ENCODE measurements around the gene MCFD2.

DNA sequence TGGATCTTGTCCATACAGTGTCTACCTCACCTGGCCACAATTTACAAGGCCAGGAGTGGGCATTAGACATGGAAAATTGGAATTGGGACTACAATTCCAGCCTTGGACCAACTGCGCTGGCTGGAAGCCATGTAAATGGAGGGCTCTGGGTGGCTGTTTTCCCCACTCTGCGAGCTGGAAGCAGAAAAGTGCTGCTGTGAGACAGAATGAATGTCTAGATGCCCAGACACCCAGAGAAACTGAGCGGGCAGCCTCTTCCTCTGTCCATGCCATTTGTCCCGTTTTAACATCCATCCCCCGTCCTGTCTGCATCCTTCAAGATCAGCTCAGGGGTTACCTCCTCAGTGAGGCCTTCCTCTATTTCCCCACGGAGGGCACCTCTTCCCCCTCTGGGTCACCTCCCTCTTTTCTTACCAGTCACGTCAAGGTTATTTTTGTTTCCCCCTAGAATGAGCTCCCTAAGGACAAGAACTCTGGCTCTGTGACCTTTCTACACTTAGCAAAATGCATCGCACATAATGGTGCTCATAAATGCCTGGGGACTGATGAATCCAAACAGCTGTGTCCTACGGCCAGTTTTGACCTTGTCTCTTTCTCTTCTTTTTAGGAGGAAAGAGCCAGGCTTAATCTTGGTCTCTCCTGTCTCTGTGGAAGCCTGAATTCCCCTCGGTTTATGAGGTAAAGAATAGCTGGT, 41.2 kb downstream of the MCFD2 start:
- no peak for TF ChIP-seq POLR2A (IDR thresholded peaks at IDR 0.05; ENCODE audit: low read depth)
- no peak for TF ChIP-seq CTCF (IDR thresholded peaks at IDR 0.05)
- TF ChIP-seq EP300 (IDR thresholded peaks at IDR 0.05), result no peak
